Natural killer cell (primary cell): ENCODE data around the gene SEMA6A. TPM values are rescaled to one million over a fixed set of nuclear protein-coding genes. Genes with fewer than 3 reads are reported as not detected.

Experiments used
- ATAC-seq, 3 donors: fragments of 150-1000 bp in 2 of 3; fragments of 200-7000 bp in 1 of 3; cut with Tn5 transposase; 1 replicate in 1 of 3; 2 replicates in 2 of 3; pipeline ENCODE4 v1.10.0; 2021; ENCODE audit warnings: mild to moderate bottlenecking in 2 of 3, moderate library complexity in 2 of 3
- DNase-seq, 2 donors: peaks; one replicate each; pipeline versions ENCODE4 v3.0.0 to v3.0.0-alpha.2; 2013 to 2021; ENCODE audit warnings: mixed read lengths in 1 of 2
- H3K27ac ChIP-seq: one replicate; pipeline ENCODE4 v1.5.1; 2013; ENCODE audit warnings: mild to moderate bottlenecking, low read length
- H3K27me3 ChIP-seq: one replicate; pipeline ENCODE4 v1.6.1; 2013; ENCODE audit warnings: low read length; ENCODE audit not compliant: control insufficient read depth, insufficient read depth
- H3K36me3 ChIP-seq: one replicate; pipeline ENCODE4 v1.6.1; 2013; ENCODE audit warnings: low read length; ENCODE audit not compliant: control insufficient read depth, insufficient read depth
- H3K4me1 ChIP-seq: one replicate; pipeline ENCODE4 v1.6.1; 2013; ENCODE audit warnings: low read length; ENCODE audit not compliant: control insufficient read depth, insufficient read depth
- H3K4me3 ChIP-seq: one replicate; pipeline ENCODE4 v1.5.1; 2013; ENCODE audit warnings: low read length
- H3K9me3 ChIP-seq: one replicate; pipeline ENCODE4 v1.6.1; 2013; ENCODE audit warnings: low read length; ENCODE audit not compliant: control insufficient read depth, insufficient read depth
- H3K27ac Mint-ChIP-seq, 2 donors: one replicate each; pipeline ENCODE4 v1.8.0; 2022; ENCODE audit warnings: mild to moderate bottlenecking in 2 of 2, mixed read lengths in 2 of 2, moderate library complexity in 1 of 2
- H3K27me3 Mint-ChIP-seq, 2 donors: one replicate each; pipeline ENCODE4 v1.8.0; 2022; ENCODE audit warnings: low read depth in 2 of 2, mixed read lengths in 2 of 2
- H3K36me3 Mint-ChIP-seq: one replicate; pipeline ENCODE4 v1.8.0; 2022; ENCODE audit warnings: mixed read lengths
- H3K4me1 Mint-ChIP-seq, 2 donors: one replicate each; pipeline ENCODE4 v1.8.0; 2022; ENCODE audit warnings: mixed read lengths in 2 of 2
- H3K4me3 Mint-ChIP-seq: one replicate; pipeline ENCODE4 v1.8.0; 2022; ENCODE audit warnings: mild to moderate bottlenecking, moderate library complexity, mixed read lengths
- H3K9me3 Mint-ChIP-seq, 2 donors: one replicate each; pipeline ENCODE4 v1.8.0; 2022; ENCODE audit warnings: mixed read lengths in 2 of 2
- WGBS: methylation state at CpG from one replicate; pipeline ENCODE4 v1.1.7; 2013; ENCODE audit warnings: missing lambda C conversion rate; ENCODE audit not compliant: insufficient coverage; 5-methylcytosine and 5-hydroxymethylcytosine counted together
- intact Hi-C: fragments of 100-400 bp; cut with micrococcal nuclease; formaldehyde crosslinking; loops from one replicate; pipeline ENCODE4 v1.14.2; 2022
- total RNA-seq, 4 donors: library from RNA; stranded (reverse); fragments of 120-200 nt in 1 of 4; gene quantifications; one replicate each; pipeline versions ENCODE4 v1.2.3 to v1.2.4, GENCODE V29; 2013 to 2022
- TF ChIP-seq, protein P1 (sequence below): fragments of 200-600 bp; IDR thresholded peaks from one replicate; pipeline ENCODE4 v1.8.0; 2022; ENCODE audit warnings: antibody characterized with exemption

Gene SEMA6A
- total RNA-seq, 3 donors from 2014 or later (not counting 1 experiment from before 2014, with no cell fraction given): not detected

DNA sequence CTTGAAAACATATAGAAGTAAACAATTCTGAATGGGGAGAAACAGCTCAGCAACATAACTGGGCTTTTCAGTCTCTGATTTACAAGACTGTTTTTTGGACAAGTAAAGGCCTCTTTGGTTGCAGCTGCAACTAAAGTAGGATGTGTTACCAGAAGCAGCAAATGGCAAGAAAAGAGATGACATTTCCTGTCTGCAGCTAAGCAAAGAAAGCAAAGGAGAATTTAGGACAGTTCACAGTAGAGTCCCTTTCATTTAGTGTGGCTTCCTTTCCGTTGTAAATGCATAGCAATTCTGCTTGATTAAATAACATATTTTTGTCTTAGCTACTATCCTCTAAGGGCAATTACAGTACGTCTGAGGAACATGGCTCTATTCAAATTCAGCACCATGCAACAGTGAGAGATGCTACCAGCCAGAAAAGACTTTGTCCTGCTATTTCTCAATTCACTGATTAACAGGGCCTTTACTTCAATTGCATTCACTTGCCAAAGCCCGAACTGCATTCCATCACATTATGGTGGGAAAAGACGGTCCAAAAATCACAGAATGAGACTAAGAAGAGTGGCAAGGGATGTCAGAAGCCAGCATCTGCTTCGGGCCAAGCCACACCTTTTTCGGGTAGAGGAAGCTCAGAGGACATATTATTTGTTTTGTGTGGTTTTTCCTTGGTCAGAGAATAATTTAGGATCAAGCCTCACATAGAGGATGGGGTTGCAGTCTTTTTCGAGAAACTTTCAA is 107.7 kb downstream of the SEMA6A start:
- Histone ChIP-seq H3K4me1 (no peaks in the 10 kb centered on the region), H3K36me3 (no peaks in the 10 kb centered on the region), H3K4me3 (no peak overlapping the region), H3K27me3 (no peaks in the 10 kb centered on the region), H3K27ac (no peak overlapping the region), H3K9me3 (no peaks in the 10 kb centered on the region)
- WGBS: 84% methylated on average over 7 of the region's 7 CpGs
- no peak overlapping the region for H3K4me3 Mint-ChIP-seq
- H3K36me3 Mint-ChIP-seq: no peaks in the 10 kb centered on the region
- no peaks in the 10 kb centered on the region for H3K4me1 Mint-ChIP-seq
- DNase-seq: no peak
- no peaks in the 10 kb centered on the region for H3K9me3 Mint-ChIP-seq
- no peak for ATAC-seq
- H3K27ac Mint-ChIP-seq: no peak overlapping the region
- intact Hi-C loops: no loop called here
- TF ChIP-seq, protein P1, sequence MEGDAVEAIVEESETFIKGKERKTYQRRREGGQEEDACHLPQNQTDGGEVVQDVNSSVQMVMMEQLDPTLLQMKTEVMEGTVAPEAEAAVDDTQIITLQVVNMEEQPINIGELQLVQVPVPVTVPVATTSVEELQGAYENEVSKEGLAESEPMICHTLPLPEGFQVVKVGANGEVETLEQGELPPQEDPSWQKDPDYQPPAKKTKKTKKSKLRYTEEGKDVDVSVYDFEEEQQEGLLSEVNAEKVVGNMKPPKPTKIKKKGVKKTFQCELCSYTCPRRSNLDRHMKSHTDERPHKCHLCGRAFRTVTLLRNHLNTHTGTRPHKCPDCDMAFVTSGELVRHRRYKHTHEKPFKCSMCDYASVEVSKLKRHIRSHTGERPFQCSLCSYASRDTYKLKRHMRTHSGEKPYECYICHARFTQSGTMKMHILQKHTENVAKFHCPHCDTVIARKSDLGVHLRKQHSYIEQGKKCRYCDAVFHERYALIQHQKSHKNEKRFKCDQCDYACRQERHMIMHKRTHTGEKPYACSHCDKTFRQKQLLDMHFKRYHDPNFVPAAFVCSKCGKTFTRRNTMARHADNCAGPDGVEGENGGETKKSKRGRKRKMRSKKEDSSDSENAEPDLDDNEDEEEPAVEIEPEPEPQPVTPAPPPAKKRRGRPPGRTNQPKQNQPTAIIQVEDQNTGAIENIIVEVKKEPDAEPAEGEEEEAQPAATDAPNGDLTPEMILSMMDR: no peak
- H3K27me3 Mint-ChIP-seq: no peaks in the 10 kb centered on the region

DNA sequence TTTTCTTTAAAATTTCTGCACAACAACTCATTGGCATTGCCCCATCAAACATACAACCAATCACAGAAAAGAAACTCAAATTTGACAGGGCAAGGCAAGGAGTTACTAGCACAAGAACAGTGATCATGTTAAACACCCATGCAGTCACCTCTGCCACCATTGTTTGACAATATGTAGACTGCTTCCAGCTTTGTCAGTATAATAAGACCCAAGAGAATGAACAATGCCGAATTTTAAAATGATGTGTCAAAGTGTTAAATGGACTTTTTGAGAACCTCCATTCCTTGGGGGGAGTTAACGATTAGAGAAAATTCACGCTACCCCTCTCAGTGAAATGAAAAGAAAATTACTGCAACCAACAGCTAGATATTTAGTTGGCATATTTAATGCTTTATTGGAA is 109.2 kb downstream of the SEMA6A start:
- Histone ChIP-seq H3K4me1 (no peaks in the 10 kb centered on the region), H3K27ac (no peak overlapping the region), H3K36me3 (no peaks in the 10 kb centered on the region), H3K4me3 (no peak overlapping the region), H3K27me3 (no peaks in the 10 kb centered on the region), H3K9me3 (no peaks in the 10 kb centered on the region)
- intact Hi-C loops: no loop called here
- H3K4me3 Mint-ChIP-seq: no peak overlapping the region
- TF ChIP-seq, protein P1: no peak
- WGBS: no CpG with 5 or more reads among the region's 3 CpGs
- H3K9me3 Mint-ChIP-seq: no peaks in the 10 kb centered on the region
- H3K27me3 Mint-ChIP-seq: no peaks in the 10 kb centered on the region
- no peak for ATAC-seq
- H3K36me3 Mint-ChIP-seq: no peaks in the 10 kb centered on the region
- no peak for DNase-seq
- H3K4me1 Mint-ChIP-seq: no peaks in the 10 kb centered on the region
- no peak overlapping the region for H3K27ac Mint-ChIP-seq

DNA sequence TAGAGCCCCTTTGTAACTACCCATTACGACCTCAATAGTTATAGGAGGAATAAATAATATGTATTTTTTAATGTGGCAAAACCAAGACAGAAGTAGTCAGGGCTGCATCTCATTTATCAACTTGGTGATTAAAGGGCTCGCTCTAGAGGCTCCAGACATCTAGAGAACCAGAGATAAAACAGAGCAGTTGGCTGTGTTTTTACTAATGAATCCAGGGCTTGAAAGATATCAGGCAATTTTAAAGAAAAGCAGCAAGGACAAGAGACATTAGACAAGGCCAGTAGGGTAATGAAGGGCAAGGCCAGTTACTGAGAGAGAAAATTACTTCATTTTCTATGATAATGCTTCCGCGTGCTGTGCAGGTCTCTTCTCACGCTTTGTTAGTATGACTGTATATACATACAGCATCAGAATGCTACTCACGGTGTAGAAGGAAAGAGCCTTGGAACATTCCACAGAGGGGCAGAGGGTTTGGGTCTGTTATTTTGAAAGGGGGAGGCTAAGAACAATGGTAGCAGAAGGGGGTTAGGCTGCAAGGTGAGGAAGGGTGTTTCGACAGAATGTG is 110.4 kb downstream of the SEMA6A start:
- WGBS: 96% methylated on average over 6 of the region's 7 CpGs

More for the DNA sequence above, 110.4 kb downstream of the SEMA6A start:
- no peaks in the 10 kb centered on the region for H3K4me1 ChIP-seq
- no peaks in the 10 kb centered on the region for H3K27me3 ChIP-seq
- no peak for ATAC-seq
- H3K9me3 ChIP-seq: no peaks in the 10 kb centered on the region
- H3K36me3 Mint-ChIP-seq: no peaks in the 10 kb centered on the region
- no peaks in the 10 kb centered on the region for H3K4me1 Mint-ChIP-seq
- TF ChIP-seq, protein P1: no peak
- H3K4me3 Mint-ChIP-seq: no peak overlapping the region
- H3K4me3 ChIP-seq: no peak overlapping the region
- no peaks in the 10 kb centered on the region for H3K9me3 Mint-ChIP-seq
- H3K27ac Mint-ChIP-seq: no peak overlapping the region
- intact Hi-C loops: no loop called here
- H3K36me3 ChIP-seq: no peaks in the 10 kb centered on the region
- no peak overlapping the region for H3K27ac ChIP-seq
- no peaks in the 10 kb centered on the region for H3K27me3 Mint-ChIP-seq
- no peak for DNase-seq
